SK-N-SH (cell line): ENCODE results near the gene DNAJB6. TPM values are rescaled to one million over a fixed set of nuclear protein-coding genes. Genes with fewer than 3 reads are reported as not detected.

Experiments used
- CTCF ChIA-PET: fragments of 300-600, 350-600 bp; formaldehyde crosslinking; extraction: SDS; loops from one replicate; lab custom pipeline; 2021; lab: Yijun Ruan, JAX
- POLR2A ChIA-PET: fragments of 350-600 bp; sonication (Branson Sonifier 250); formaldehyde crosslinking; extraction: SDS; loops from one replicate; lab custom pipeline; 2020; ENCODE audit warnings: antibody characterized with exemption, inconsistent platforms; lab: Yijun Ruan, JAX
- DNase-seq: peaks from one replicate; pipeline ENCODE4 v3.0.0; 2012
- H2AFZ ChIP-seq: fragments of 200-600 bp; sonication (generic); 2 replicates; pipeline ENCODE4 v1.8.1; 2016; ENCODE audit warnings: antibody characterized with exemption, mild to moderate bottlenecking, low read depth
- H3F3A ChIP-seq: fragments of 200-600 bp; sonication (generic); replicated peaks from 2 replicates; pipeline ENCODE3; 2016; ENCODE audit warnings: antibody characterized with exemption, mild to moderate bottlenecking; ENCODE audit not compliant: insufficient read depth
- H3K27ac ChIP-seq, 2 experiments: fragments of 200-500 bp in 1 of 2; fragments of 200-600 bp in 1 of 2; sonication (Bioruptor generic) in 1 of 2; sonication (generic), shearing (Covaris generic) in 1 of 2; 2 replicates each; pipeline versions ENCODE4 v1.5.1 to v1.6.1; 2014 to 2016; ENCODE audit warnings: low read depth in 2 of 2, inconsistent platforms in 1 of 2, low read length in 1 of 2, mild to moderate bottlenecking in 1 of 2, mixed read lengths in 1 of 2
- H3K27me3 ChIP-seq: fragments of 200-600 bp; sonication (generic), shearing (Covaris generic); 2 replicates; pipeline ENCODE4 v1.6.1; 2016; ENCODE audit warnings: mixed run types; ENCODE audit not compliant: insufficient read depth
- H3K36me3 ChIP-seq, 2 experiments: fragments of 200-500 bp in 1 of 2; fragments of 200-600 bp in 1 of 2; sonication (Bioruptor generic) in 1 of 2; sonication (generic) in 1 of 2; replicated peaks in 1 of 2; 2 replicates each; pipeline versions ENCODE3 to v1.5.1; 2014 to 2016; ENCODE audit warnings: low read length in 1 of 2, mild to moderate bottlenecking in 1 of 2; ENCODE audit not compliant: insufficient read depth in 2 of 2, control insufficient read depth in 1 of 2
- H3K4me1 ChIP-seq, 2 experiments: fragments of 200-500 bp in 1 of 2; fragments of 200-600 bp in 1 of 2; sonication (Bioruptor generic) in 1 of 2; sonication (generic), shearing (Covaris generic) in 1 of 2; 2 replicates each; pipeline versions ENCODE4 v1.5.1 to v1.6.1; 2014 to 2016; ENCODE audit warnings: low read depth in 1 of 2, low read length in 1 of 2, mixed run types in 1 of 2; ENCODE audit not compliant: insufficient read depth in 2 of 2, control insufficient read depth in 1 of 2
- H3K4me2 ChIP-seq: fragments of 200-600 bp; sonication (generic), shearing (Covaris generic); 2 replicates; pipeline ENCODE4 v1.6.1; 2017; ENCODE audit warnings: mixed run types
- H3K4me3 ChIP-seq, 2 experiments: fragments of 200-500 bp in 1 of 2; fragments of 200-600 bp in 1 of 2; sonication (Bioruptor generic) in 1 of 2; sonication (generic), shearing (Covaris generic) in 1 of 2; 2 replicates each; pipeline versions ENCODE4 v1.5.1 to v1.8.1; 2014 to 2016; ENCODE audit warnings: low read depth in 2 of 2, inconsistent platforms in 1 of 2, low read length in 1 of 2, mild to moderate bottlenecking in 1 of 2, mixed read lengths in 1 of 2, moderate library complexity in 1 of 2
- H3K79me2 ChIP-seq: fragments of 200-600 bp; sonication (generic); 2 replicates; pipeline ENCODE4 v1.8.1; 2017; ENCODE audit warnings: mild to moderate bottlenecking; ENCODE audit not compliant: insufficient read depth
- H3K9ac ChIP-seq: fragments of 200-600 bp; sonication (generic); 2 replicates; pipeline ENCODE4 v1.6.1; 2017; ENCODE audit warnings: mixed run types
- H3K9me2 ChIP-seq: fragments of 200-600 bp; sonication (generic); 2 replicates; pipeline ENCODE4 v1.6.1; 2017; ENCODE audit warnings: mixed run types
- H3K9me3 ChIP-seq: fragments of 200-600 bp; sonication (generic); 2 replicates; pipeline ENCODE4 v1.6.1; 2017; ENCODE audit warnings: mixed run types, mild to moderate bottlenecking, moderate library complexity
- H4K20me1 ChIP-seq: fragments of 200-600 bp; sonication (generic); 2 replicates; pipeline ENCODE4 v1.6.1; 2017; ENCODE audit warnings: mild to moderate bottlenecking, mixed run types; ENCODE audit not compliant: insufficient read depth
- ELF1 ChIP-seq: IDR thresholded peaks from 2 replicates; pipeline ENCODE4 v1.4.0; 2012
- EP300 ChIP-seq, 2 experiments: IDR thresholded peaks; 2 replicates each; pipeline versions ENCODE4 v1.4.0 to v1.6.1; 2012; ENCODE audit warnings: borderline replicate concordance in 1 of 2, low read depth in 1 of 2, low read length in 1 of 2
- EZH2phosphoT487 ChIP-seq: fragments of 200-600 bp; sonication (generic); IDR thresholded peaks from 2 replicates; pipeline ENCODE4 v1.6.1; 2017; ENCODE audit warnings: low read depth, mixed run types, mild to moderate bottlenecking, antibody characterized with exemption, moderate library complexity, borderline replicate concordance
- FOSL2 ChIP-seq: IDR thresholded peaks from 2 replicates; pipeline ENCODE4 v1.4.0; 2012; ENCODE audit warnings: low read depth, mild to moderate bottlenecking, moderate library complexity, borderline replicate concordance
- FOXM1 ChIP-seq: IDR thresholded peaks from 2 replicates; pipeline ENCODE4 v1.4.0; 2012; ENCODE audit warnings: low read depth, mild to moderate bottlenecking
- GABPA ChIP-seq: IDR thresholded peaks from 2 replicates; pipeline ENCODE4 v1.4.0; 2012; ENCODE audit warnings: low read depth, mild to moderate bottlenecking
- GATA2 ChIP-seq: sonication (generic); formaldehyde crosslinking; IDR thresholded peaks from 2 replicates; pipeline ENCODE4 v1.5.0; 2020; ENCODE audit warnings: mild to moderate bottlenecking, missing genetic modification reagents
- NFIC ChIP-seq: IDR thresholded peaks from 2 replicates; pipeline ENCODE4 v1.4.0; 2012; ENCODE audit warnings: borderline replicate concordance
- NRF1 ChIP-seq: IDR thresholded peaks from 2 replicates; pipeline ENCODE4 v1.6.1; 2012; ENCODE audit warnings: low read depth, mild to moderate bottlenecking, low read length
- RAD21 ChIP-seq: IDR thresholded peaks from 2 replicates; pipeline ENCODE4 v1.6.1; 2012; ENCODE audit warnings: mild to moderate bottlenecking, low read length
- RFX5 ChIP-seq: IDR thresholded peaks from 2 replicates; pipeline ENCODE4 v1.6.1; 2012; ENCODE audit warnings: mild to moderate bottlenecking, improper control_type of control experiment, low read length
- SIN3A ChIP-seq: IDR thresholded peaks from 2 replicates; pipeline ENCODE4 v1.6.1; 2012; ENCODE audit warnings: low read depth, mild to moderate bottlenecking, low read length, moderate library complexity, borderline replicate concordance
- TEAD4 ChIP-seq: IDR thresholded peaks from 2 replicates; pipeline ENCODE4 v1.4.0; 2012; ENCODE audit warnings: mild to moderate bottlenecking, borderline replicate concordance; ENCODE audit not compliant: insufficient read depth
- USF2 ChIP-seq: fragments of 150-350 bp; IDR thresholded peaks from 2 replicates; pipeline ENCODE4 v1.6.1; 2017; ENCODE audit warnings: antibody characterized with exemption, low read length, low read depth, borderline replicate concordance
- YY1 ChIP-seq: IDR thresholded peaks from 2 replicates; pipeline ENCODE4 v1.4.0; 2012; ENCODE audit warnings: low read depth, mild to moderate bottlenecking
- ZBTB33 ChIP-seq: IDR thresholded peaks from 2 replicates; pipeline ENCODE4 v1.4.0; 2012; ENCODE audit warnings: low read depth, borderline replicate concordance
- WGBS: methylation state at CpG from one replicate; pipeline ENCODE4 v1.1.6; 2017; ENCODE audit warnings: low lambda C conversion rate; 5-methylcytosine and 5-hydroxymethylcytosine counted together
- polyA plus RNA-seq, 3 experiments: library from polyadenylated mRNA; depleted of rRNA; stranded (reverse); fragments of >200 nt; gene quantifications; 2 replicates each; pipeline ENCODE4 v1.2.3, GENCODE V29; 2012
- TF ChIP-seq, protein P1 (sequence below): fragments of 200-600 bp; sonication (generic); IDR thresholded peaks from 2 replicates; pipeline ENCODE4 v1.6.1; 2017; ENCODE audit warnings: antibody characterized with exemption, mild to moderate bottlenecking, moderate library complexity
- TF ChIP-seq, protein P2 (sequence below): IDR thresholded peaks from 2 replicates; pipeline ENCODE4 v1.4.0; 2012; ENCODE audit warnings: low read depth
- TF ChIP-seq, protein P3 (sequence below): IDR thresholded peaks from 2 replicates; pipeline ENCODE4 v1.4.0; 2012; ENCODE audit warnings: low read depth, borderline replicate concordance

DNAJB6 gene
- polyA plus RNA-seq, 1 of the 3 experiments (the other 2 are of a cell fraction): 176 TPM

GRCh38 chr7:157432957-157433576, 96.3 kb downstream of the DNAJB6 start (continued):
- TF ChIP-seq, protein P1, sequence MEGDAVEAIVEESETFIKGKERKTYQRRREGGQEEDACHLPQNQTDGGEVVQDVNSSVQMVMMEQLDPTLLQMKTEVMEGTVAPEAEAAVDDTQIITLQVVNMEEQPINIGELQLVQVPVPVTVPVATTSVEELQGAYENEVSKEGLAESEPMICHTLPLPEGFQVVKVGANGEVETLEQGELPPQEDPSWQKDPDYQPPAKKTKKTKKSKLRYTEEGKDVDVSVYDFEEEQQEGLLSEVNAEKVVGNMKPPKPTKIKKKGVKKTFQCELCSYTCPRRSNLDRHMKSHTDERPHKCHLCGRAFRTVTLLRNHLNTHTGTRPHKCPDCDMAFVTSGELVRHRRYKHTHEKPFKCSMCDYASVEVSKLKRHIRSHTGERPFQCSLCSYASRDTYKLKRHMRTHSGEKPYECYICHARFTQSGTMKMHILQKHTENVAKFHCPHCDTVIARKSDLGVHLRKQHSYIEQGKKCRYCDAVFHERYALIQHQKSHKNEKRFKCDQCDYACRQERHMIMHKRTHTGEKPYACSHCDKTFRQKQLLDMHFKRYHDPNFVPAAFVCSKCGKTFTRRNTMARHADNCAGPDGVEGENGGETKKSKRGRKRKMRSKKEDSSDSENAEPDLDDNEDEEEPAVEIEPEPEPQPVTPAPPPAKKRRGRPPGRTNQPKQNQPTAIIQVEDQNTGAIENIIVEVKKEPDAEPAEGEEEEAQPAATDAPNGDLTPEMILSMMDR: peak; percentile 82
- TF ChIP-seq NFIC (no peak), SIN3A (no peak), GATA2 (no peak), GABPA (no peak), NRF1 (no peak), FOXM1 (no peak)
- TF ChIP-seq, protein P2, sequence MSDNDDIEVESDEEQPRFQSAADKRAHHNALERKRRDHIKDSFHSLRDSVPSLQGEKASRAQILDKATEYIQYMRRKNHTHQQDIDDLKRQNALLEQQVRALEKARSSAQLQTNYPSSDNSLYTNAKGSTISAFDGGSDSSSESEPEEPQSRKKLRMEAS: no peak

DNA sequence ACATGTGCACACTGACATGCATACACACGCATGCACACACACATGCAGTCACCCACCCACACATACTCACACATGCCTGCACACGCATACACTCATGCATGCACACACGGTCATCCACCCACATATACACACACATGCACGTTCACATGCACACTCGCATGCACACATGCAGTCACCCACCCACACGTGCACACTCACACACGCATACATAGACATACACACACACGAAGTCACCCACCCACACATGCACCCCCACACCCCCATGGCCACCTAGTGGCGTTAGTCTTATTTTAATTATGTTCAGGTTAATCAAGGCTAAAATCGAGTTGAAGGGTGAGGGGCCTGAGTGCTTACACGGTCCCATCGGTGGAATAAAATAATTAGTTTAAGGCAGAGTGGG, 96.8 kb downstream of the DNAJB6 start:
- no peaks in the 10 kb centered on the region for H3K9me2 ChIP-seq
- H3K9ac ChIP-seq: no peak overlapping the region
- no peak overlapping the region for H2AFZ ChIP-seq
- H3K27ac ChIP-seq: no peak overlapping the region
- no peaks in the 10 kb centered on the region for H3K36me3 ChIP-seq
- 69% methylated on average over 12 of the region's 12 CpGs for WGBS
- CTCF ChIA-PET: interaction anchor here (1.1 to 1.4 kb wide), 3 partner anchors 18 to 324 kb away, joined by 3 to 4 read pairs (median 3); no protein-coding TSS in a partner anchor
- no peak overlapping the region for H3K4me3 ChIP-seq
- H3F3A ChIP-seq: no peaks in the 10 kb centered on the region
- peaks cover 0 to 11% of the 10 kb centered on the region in 2 experiments; a peak in 1 of 4 replicates for H3K4me1 ChIP-seq
- DNase-seq: no peak
- no peaks in the 10 kb centered on the region for H4K20me1 ChIP-seq
- no peak overlapping the region for H3K4me2 ChIP-seq
- H3K79me2 ChIP-seq: no peaks in the 10 kb centered on the region
- no peaks in the 10 kb centered on the region for H3K27me3 ChIP-seq
- POLR2A ChIA-PET: no interaction called here
- no peaks in the 10 kb centered on the region for H3K9me3 ChIP-seq
- TF ChIP-seq YY1: no peak
- TF ChIP-seq, protein P1: no peak
- TF ChIP-seq, protein P2: no peak
- TF ChIP-seq, protein P3, sequence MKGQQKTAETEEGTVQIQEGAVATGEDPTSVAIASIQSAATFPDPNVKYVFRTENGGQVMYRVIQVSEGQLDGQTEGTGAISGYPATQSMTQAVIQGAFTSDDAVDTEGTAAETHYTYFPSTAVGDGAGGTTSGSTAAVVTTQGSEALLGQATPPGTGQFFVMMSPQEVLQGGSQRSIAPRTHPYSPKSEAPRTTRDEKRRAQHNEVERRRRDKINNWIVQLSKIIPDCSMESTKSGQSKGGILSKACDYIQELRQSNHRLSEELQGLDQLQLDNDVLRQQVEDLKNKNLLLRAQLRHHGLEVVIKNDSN: no peak
- TF ChIP-seq ELF1: no peak
- TF ChIP-seq GATA2: no peak
- TF ChIP-seq NFIC: no peak
- no peak for TF ChIP-seq RAD21
- TF ChIP-seq USF2: no peak
- TF ChIP-seq FOSL2: no peak
- TF ChIP-seq EP300 (IDR thresholded peaks at IDR 0.05; ENCODE audit: borderline replicate concordance in 1 of 2, low read depth in 1 of 2, low read length in 1 of 2): no peak
- TF ChIP-seq TEAD4: no peak
- TF ChIP-seq EZH2phosphoT487: no peak
- no peak for TF ChIP-seq RFX5
- no peak for TF ChIP-seq ZBTB33
